Keratinocyte (primary cell): ENCODE results near the gene SLC35D2.

ENCODE experiments used
- CTCF ChIP-seq, 3 experiments: IDR thresholded peaks in 1 of 3; conservative IDR thresholded peaks in 1 of 3; optimal IDR thresholded peaks in 1 of 3; 2 replicates in 2 of 3; 3 replicates in 1 of 3; pipeline versions ENCODE3 to v1.5.1; 2011; ENCODE audit warnings: low read length in 3 of 3, mild to moderate bottlenecking in 3 of 3, moderate library complexity in 2 of 3, control low read depth in 1 of 3, inconsistent platforms in 1 of 3; ENCODE audit not compliant: insufficient read depth in 2 of 3; ENCODE audit errors: extremely low read depth in 1 of 3
- EZH2 ChIP-seq: IDR thresholded peaks from one replicate; pipeline ENCODE4 v1.6.1; 2012; ENCODE audit warnings: inconsistent platforms, mild to moderate bottlenecking, low read length, moderate library complexity

GRCh38 chr9:96417661-96418082, 34.2 kb upstream of the SLC35D2 start:
- no peak for TF ChIP-seq CTCF (optimal IDR thresholded peaks at IDR 0.05 in 1 of 3, IDR thresholded peaks at IDR 0.05 in 1 of 3, conservative IDR thresholded peaks at IDR 0.05 in 1 of 3; ENCODE audit: extremely low read depth in 1 of 3, insufficient read depth in 2 of 3, low read length in 3 of 3)
- no peak for TF ChIP-seq EZH2
